ENCODE data around the gene SEZ6. TPM values are rescaled to one million over a fixed set of nuclear protein-coding genes. Genes with fewer than 3 reads are reported as not detected.
A peak's percentile ranks its signal among the peaks of the same experiment; 100 is the strongest.

Gene SEZ6
- total RNA-seq, 1 donor from 2014 or later = not detected

DNA sequence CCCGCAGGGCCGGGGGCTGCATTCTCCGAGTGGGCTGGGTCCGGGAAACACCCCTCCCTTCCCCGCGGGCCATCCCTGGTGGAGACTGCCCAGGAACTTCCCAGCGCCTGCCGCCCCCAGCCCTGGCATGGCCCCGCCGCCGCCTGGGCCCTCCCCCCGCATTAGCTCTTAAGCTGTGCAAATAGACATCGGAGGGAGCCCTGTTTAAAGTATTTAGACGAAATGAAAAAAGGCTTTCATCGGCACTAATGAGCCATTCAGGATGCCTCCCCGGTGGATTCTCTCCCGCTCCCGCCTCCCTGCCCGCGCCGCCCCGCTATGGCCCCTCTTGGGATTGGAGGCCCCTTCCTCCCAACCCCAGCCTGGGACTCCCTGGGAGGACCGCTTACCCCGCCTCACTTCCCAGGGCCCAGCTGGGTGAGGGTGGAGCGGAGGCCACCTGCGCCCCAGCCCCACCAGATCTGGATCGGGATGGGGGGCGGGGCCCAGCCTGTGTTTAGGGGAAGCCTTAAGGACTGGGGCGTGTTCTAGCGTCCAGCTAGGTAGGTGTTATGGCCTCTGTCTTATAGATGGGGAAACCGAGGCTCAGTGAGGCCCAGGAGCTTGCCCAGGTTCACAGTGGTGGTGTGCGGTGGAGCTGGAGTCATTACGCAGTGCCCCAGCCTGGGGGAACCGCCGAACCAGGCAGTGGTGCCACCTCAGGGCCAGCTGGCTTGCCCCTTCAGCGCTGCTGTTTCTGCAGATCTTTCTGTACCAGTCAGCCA lies 19.7 kb downstream of the SEZ6 start:
- no peak for ATAC-seq
- intact Hi-C loops (cut with micrococcal nuclease) = no loop called here
- DNase-seq = no peak

DNA sequence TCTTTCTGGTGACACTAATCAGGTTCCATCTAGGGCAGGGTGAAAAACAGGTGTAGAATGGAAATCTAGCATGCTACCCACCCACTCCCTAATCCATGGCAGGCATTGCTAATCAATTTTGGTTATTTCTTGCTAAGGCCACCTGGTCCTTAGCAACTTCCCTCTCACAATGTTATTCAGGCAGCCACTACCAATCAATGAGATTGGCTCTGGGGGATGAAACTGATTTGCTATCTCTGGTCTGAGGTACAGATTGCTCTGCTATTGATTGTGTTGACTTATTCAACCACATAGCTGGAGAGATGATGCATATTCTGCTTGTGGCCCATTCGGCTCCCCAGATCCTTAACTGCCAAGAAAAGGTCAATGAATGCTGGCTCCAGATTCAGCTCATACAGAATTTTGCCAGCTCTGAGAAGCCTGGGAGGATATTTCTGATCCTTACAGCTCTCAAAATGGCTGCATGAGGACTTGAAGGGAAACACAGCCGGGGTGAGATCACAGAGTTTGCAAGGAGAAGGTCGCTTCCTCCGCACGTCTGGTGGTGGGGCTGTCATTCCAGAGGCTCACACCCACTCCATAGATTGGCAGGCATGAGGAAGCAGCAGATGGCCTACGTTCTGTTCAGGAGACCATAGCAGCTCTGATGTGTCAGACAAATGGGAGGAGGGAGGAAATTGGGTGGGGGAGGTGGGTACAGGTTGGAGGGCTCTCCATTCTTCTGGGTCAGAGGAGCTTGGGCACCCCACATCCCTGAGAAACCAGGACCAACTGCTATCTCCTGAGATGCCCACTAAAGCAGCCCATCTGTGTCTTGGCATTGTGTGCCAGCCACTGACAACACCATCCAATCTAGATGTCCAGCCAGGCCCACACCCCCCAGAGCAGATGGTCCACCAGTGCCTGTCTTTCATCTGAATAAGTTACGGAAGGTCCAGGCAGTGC lies 22.3 kb downstream of the SEZ6 start:
- intact Hi-C loops (cut with micrococcal nuclease) = no loop called here
- no peak for DNase-seq
- no peak for ATAC-seq

DNA sequence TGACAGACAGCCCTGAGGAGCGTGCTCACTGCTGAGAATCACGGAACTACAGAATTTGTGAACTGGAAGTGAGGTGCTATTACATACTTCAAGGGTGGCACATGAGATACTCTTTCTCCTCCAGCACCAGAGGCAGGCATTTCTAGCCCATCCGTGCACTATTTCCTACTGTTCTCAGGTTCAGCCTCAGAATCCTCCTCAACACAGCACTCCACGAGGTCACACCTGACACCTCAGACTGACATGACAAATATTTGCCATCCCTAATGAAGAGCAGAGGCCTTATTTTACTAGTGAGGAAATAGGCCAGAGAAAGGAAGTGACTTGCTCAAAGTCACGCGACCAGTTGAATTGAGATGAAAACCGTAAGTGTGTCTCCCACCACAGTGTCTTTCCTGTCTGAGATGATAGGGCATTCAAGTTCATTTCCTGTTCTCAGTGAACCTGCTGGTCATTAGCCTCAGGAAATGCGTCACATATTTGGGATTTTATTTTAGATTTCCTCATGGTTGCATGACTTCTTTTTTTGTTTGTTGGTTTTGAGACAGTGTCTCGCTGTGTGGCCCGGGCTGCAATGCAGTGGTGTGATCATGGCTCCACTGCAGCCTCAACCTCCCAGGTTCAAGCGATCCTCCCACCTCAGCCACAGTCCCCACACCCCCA lies 23.6 kb downstream of the SEZ6 start:
- ATAC-seq (peak; percentile 64), DNase-seq (no peak)
- intact Hi-C loops (cut with micrococcal nuclease) = no loop called here

DNA sequence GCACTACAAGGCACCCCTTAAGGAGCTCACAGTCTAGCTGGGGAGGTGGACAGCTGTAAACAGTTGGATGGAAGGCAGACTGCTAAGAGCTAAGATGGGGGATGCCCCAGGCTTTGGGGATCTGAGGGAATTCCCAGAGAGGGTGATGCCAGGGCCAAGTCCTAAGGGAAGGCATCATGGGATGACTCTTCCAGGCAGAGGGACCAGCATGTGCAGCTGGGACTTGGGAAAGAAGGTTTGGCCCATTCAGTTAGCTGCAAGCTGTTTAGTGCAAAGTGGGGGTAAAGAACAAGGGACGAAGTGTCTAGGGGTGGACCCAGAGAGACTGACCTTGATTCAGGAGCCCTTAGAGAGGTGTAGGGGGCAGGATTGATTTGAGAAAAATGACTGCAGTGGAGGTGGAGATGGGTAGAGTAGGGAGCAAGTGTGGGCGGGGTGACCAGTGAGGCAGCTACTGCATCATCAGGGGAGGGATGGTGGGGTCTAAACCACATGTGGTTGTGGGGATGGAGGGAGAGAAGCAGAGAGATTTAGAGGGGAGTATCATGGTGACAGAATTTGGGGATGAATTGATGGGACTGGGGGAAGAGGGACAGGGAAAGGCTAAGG lies 27.4 kb downstream of the SEZ6 start:
- ATAC-seq (no peak), DNase-seq (no peak)
- intact Hi-C loops (cut with micrococcal nuclease) = no loop called here

DNA sequence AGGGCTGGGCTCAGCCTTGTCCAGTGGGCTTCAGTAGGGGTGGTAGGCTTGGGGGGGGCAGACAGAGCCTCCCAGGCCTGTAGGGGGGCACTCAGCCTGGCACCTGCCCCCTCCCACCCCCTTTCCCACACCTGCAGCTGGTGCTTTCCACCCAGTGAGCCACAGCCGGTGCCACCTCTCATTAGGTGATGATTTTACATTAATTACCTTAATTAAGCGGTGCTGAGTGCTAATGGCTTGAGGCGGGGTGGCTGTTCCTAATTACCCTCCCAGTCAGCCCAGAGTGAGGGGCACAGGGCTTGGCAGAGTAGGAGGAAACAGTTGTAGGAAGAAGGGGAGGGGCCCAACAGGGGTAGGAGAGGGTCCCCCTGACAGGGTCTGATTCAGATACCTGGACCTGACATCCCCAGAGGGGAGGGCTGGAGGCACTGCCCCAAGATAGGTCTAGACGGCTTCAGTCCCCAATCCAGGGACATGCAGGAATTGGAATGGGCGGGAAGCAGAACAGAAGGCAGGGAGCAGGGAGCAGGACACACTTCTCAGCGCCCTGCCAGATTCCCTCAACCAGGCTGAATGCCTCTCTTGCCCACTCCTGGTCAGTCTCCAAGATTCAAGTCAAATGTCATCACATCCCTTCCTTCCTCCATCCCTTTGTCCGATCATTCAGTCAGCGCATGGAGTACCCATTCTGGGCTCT lies 28.0 kb downstream of the SEZ6 start:
- intact Hi-C loops (cut with micrococcal nuclease) = no loop called here
- no peak for DNase-seq
- no peak for ATAC-seq

DNA sequence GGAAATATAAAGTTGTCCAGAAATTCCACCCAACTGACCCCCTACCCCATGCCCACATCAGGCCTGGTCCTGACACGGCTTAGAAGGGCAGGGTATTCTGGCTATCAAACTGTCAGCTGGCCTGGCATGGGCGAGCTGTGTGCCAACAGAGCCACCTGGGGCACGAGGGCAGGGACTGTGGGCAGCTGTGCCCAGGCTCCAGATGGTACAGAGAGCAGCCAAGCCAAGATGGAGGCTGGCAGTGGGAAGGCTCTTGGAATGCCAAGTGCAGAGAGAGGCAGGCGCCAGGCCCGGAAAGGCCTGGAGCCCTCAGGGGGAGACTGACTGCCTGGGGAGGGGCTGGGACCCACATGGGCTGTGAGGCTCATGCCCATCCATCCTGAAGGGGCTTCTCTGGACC lies 30.2 kb downstream of the SEZ6 start:
- ATAC-seq (no peak), DNase-seq (peak; percentile 55)
- intact Hi-C loops (cut with micrococcal nuclease) = no loop called here

DNA sequence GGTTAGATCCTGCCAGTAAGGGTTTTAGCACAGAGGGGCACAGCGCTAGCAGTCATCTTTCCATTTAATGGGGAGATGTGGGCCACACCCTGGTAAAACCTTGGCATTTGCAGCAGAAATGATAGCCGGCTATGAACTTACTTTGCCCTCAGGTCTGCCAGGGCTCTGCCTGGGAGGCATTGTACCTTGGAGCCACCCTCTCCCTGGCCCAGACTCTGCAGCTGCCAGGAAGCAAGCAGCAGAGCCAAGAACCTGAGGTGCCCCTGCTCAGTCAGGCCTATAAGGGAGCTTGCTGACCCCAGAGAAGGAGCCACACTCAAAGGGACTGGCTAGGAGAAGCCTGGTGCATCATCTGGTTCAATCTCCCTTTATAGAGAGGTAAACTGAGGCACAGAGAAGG lies 30.8 kb downstream of the SEZ6 start:
- DNase-seq (peak; percentile 46), ATAC-seq (peak; percentile 34)
- intact Hi-C loops (cut with micrococcal nuclease) = no loop called here

DNA sequence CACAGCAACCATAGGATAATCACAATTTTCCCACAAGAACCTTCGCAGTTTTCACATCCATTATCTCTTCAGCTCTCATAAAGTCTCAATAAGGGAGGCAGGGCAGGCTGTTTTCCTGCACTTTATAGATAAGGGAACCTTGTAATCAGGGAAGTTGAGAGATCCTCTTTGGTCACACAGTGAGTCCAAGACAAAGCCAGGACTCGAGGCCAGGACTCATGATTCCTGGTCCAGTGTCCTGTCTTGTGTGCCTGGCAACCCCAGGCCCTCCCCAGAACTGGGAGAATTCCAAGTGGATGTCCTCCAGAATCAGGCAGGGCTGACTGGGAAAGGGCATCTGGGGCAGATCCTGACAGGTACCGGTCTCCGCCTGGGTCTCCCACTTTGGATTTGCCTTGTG lies 31.4 kb downstream of the SEZ6 start:
- DNase-seq (peak; percentile 65), ATAC-seq (peak; percentile 70)
- intact Hi-C loops (cut with micrococcal nuclease) = no loop called here

DNA sequence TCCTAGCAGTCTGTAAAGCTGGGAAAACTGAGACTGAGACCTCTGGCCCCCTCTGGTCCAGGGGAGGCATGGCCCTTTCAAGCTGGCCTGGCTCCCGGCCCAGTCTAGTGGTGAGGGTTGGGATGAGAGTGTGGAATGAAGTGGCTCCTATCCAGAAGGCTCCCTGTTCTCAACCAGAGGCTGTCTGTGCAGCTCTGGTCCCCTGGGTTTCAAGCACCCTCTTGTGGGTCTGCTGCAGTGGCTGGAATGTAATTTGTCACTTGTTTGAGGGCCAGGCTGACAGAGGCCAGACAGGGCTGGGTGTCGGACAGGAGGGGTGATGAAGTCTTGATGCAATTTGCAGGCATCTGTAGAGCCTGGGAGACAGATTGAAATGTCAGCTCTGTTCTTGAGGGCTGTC lies 32.4 kb downstream of the SEZ6 start:
- DNase-seq = peak; percentile 93
- ATAC-seq = peak; percentile 82
- intact Hi-C loops (cut with micrococcal nuclease) = no loop called here

DNA sequence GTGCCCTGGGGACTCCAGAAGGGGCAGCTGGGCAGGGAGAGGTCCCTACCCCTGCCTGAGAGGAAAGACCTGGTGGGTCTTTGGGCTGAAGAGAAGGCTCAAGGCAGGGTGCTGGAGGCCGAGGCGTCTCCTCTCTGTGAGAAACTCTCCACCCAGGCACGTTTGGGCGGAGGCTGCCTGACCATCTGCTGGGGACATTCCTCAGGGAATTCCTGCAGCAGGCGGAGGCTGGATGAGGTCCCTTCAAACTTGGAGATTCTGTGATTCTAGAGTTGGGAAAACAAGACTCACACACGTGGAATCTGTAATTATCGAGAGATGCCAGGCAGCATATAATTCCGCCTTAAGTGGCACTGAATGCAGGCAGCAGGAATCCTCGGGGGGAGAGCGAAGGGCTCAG lies 33.4 kb downstream of the SEZ6 start:
- no peak for DNase-seq
- ATAC-seq = no peak
- intact Hi-C loops (cut with micrococcal nuclease) = no loop called here

DNA sequence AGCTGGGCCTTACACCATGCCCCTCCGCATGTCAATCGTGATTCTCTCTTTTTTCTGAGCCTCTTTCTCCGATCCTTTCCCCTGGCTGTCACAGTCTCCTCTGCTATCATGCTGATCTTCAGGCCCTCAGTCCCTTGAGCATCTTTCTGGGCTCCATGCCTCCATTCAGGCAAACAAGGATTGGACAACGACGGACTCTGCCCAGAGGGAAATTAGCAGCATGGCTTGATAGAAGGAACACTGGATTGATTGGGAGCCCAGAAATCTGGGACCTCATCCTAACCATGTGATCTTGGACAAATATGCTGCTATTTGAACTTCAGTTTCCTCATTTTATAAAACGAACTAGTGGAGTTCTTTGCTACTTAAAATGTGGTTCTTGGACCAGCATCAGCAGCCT lies 35.0 kb downstream of the SEZ6 start:
- intact Hi-C loops (cut with micrococcal nuclease) = no loop called here
- no peak for DNase-seq

DNA sequence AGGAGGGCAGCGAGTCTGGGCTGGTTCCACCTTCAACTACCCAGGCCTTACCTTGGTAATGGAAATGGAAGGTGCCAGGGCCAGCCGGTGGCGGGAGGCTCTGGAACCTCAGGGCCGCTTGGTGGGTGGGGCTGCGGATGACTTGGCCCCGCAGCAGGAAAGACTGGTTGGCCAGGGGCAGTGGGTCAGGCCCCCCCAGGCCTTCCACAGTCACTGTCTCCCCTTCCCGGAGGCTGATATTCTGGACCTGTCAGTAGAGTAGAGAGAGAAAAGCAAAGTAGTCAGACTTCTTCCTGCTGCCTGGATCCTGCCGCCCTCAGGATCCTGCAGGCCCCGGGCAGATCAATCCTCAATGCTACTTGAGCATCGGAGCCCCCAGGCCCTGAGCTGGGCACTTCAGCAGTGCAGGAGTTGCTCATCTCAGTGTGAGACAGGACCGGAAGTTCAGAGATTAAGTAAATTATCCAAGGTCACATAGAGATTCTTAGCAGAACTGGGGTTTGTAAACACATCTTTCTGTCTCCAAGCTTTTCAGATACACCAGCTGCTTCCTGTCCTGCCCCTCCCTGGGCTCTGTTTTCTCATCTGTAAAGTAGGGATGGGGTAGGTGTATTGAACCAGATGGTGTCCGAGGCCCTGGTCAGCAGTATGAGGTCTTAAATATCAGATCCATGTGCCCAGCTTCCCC lies 36.0 kb downstream of the SEZ6 start:
- ATAC-seq = no peak
- DNase-seq = no peak
- intact Hi-C loops (cut with micrococcal nuclease) = loop anchor here (5.0 kb wide), 1 partner anchor 142 kb away; no protein-coding TSS in a partner anchor

More for the DNA sequence above, 35.0 kb downstream of the SEZ6 start:
- no peak for ATAC-seq

DNA sequence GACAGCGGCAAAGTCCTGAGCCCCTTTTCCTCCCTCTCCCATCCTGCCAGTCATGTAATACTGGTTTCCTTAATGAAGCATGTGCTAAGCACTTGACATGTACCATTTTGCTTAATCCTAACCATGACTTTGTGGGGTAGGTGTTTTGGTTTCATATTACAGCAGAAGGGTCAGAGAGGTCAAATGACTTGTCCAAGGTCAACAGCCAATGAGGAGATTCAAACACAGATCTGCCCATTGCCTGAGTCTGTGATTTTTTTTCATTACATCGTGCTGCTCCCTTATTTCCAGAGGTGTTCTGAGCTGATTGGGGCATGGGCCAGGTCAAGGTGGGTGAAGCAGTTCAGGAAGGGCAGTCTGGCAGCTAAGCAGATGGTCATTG lies 36.9 kb downstream of the SEZ6 start:
- DNase-seq = no peak
- ATAC-seq = no peak
- intact Hi-C loops (cut with micrococcal nuclease) = loop anchor here (5.0 kb wide), 1 partner anchor 143 kb away; no protein-coding TSS in a partner anchor

DNA sequence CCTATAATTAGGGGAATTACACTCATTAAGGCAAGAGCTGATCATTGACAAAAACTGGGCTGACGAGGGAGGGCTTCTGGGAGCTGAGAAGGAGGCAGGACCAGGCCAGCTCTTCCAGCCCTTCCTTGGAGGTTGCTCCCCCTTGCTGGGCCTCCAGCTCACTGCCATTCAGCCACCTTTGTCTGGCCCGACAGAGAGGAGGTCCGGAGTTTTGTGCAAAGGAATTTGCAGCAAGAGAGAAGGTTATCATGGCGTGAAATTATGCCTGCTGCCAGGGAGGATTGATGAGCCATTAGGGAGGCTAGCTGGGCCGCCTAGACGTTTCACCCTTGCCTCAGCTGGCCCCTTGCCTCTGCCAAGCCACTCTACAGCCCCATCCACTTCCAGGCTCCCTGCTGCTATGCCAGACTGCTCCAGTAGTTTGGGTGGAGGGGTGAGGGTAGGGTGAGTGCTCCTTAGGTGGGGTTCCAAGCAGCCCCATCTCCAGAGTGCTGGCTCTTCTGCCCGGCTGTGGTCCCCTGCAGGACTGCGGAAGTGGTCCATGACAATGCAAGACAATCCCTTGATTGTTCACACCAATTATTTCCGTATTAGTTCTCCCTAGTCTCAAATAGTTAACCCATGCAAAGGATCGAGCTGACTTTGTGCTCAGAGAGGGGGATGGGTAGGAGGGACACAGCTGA lies 37.5 kb downstream of the SEZ6 start:
- DNase-seq (peak; percentile 59), ATAC-seq (peak; percentile 57)

DNA sequence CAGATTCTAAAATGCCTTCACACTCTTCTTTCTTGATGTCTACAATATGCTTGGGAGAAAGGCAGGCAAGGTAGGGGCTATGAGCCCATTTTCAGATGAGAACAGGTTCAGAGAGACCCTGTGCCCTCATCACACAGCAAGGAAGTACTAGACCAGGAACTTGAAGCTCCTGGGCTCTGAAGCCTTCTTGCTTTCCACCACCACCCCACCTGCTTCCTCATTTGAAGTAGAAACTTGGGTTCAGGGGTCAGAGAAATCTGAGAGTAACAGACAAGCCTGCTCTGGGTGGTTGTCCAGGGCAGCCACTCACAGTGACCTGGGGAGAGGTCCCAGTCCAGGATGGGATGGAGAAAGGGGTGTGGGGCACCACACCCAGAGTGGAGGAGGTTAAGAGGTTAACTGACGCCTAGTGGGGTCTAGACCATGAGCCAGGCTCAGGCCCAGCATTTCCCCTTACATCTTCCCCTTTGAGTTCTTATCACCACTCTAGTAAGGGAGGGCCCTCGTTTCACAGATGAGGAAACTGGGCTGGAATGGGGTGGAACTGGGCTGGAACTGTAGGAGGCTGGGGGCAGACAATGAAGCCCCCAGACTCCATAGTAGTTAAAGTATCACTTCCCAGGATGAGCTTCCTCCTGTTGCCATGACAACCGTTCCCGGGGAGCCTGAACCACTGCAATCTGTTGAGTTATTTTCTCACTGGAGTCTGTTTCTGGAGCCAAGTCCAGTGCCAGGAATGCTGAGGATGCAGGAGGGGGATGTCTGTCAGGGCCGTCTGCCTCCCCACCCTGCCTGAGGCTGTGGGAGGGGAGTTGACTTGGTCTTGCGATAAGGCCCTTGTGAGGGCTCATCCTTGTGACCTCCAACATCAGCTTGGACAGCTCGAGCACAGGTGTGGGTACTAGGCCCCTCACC lies 38.4 kb downstream of the SEZ6 start:
- no peak for ATAC-seq
- no peak for DNase-seq
- intact Hi-C loops (cut with micrococcal nuclease) = loop anchor here (5.0 kb wide), 1 partner anchor 145 kb away; no protein-coding TSS in a partner anchor

More for the DNA sequence above, 37.5 kb downstream of the SEZ6 start:
- intact Hi-C loops (cut with micrococcal nuclease) = loop anchor here (5.0 kb wide), 1 partner anchor 144 kb away; no protein-coding TSS in a partner anchor

DNA sequence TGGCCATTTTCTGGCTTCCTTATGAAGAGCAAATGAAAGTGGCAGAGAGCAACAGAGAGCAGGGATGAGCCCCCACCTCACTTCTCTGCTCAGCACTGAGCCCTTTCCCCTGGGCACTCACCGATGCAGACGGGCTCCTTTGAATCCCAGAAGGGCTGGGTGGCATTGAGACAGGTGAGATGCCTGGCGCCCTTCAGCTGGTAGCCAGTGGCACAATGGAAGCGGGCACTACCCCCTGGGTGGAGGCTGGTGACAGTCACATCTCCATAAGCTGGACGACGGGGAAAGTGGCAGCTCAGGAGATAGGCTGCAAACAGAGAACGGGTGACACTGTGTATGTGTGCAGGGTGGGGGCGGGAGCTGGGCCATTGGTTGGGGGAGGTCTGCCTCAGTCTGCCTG lies 42.0 kb downstream of the SEZ6 start:
- DNase-seq = no peak
- intact Hi-C loops (cut with micrococcal nuclease) = no loop called here
- ATAC-seq = no peak

Data from left ventricle myocardium superior (tissue), 1 donor.